Measurements from ENCODE around the gene VGLL1.
A peak's percentile ranks its signal among the peaks of the same experiment; 100 is the strongest.

VGLL1 gene

DNA sequence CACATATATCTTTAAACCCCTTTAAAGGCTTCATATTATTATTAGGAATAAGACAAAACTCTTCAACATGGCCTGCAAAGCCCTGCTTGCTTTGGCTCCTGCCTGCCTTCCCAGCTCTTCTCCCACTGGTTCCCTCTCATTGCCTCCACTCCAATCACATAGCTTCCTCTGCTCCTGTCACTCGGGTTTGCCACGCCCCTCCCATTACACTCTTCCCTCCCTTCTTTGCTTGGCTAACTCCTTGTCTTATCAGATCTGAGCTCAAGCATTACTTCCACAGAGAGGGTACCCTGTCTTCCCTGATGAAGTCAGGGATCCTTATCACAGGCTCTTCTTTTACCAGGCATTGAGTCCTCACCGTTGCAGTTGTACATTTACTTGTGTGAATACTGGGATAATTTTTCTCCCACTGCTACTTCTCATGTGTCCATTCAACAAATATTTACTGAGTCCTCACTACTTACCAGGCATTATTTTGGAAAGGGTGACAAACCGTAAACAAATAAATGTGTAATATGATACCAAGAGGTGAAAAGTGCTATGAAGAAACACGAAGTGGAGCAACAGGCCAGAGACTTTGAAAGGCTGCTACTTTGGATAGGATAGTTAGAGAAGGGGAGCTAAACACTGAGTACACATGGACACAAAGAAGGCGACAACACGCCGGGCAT is 3.2 kb upstream of the VGLL1 start:
- Histone ChIP-seq H3K4me3 (no peak overlapping the region), H3K9me3 (no peaks in the 10 kb centered on the region), H3K27me3 (ENCODE audit: low read depth) (peaks cover 3% of the 10 kb centered on the region; the same call in 1 of the 2 replicates), H3K36me3 (replicated peaks) (no peaks in the 10 kb centered on the region), H3K4me1 (no peaks in the 10 kb centered on the region)
- peak in 1 of 2 experiments; percentile 45 for DNase-seq (ENCODE audit: low spot score in 2 of 2)
- in situ Hi-C loops (cut with MboI; ENCODE audit: low sequenced_read_pairs) = no loop called here

DNA sequence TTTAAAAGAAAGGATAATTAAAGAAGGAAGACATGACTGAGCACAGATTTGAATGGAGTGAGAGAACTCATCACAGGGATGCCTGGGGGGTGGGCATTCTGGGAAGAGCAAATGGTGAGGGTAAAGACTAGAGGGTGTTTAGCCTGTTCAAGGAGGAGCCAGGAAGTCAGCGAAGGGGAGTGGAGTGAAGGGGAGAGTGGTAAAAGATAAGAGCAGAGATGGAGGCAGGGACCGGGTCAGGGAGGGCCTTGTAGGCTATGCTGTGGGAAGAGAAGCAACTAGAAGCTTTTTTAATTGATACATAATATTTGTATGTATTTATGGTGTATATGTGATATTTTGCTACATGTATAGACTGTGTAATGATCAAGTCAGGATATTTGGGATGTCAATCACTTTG is 2.2 kb upstream of the VGLL1 start:
- in situ Hi-C loops (cut with MboI; ENCODE audit: low sequenced_read_pairs) = no loop called here
- no peak for DNase-seq (ENCODE audit: low spot score in 2 of 2)
- H3K4me3 ChIP-seq = no peak overlapping the region
- no peaks in the 10 kb centered on the region for H3K4me1 ChIP-seq
- no peaks in the 10 kb centered on the region for H3K36me3 ChIP-seq (replicated peaks)
- peaks cover 3% of the 10 kb centered on the region; the same call in 1 of the 2 replicates for H3K27me3 ChIP-seq (ENCODE audit: low read depth)
- no peaks in the 10 kb centered on the region for H3K9me3 ChIP-seq

DNA sequence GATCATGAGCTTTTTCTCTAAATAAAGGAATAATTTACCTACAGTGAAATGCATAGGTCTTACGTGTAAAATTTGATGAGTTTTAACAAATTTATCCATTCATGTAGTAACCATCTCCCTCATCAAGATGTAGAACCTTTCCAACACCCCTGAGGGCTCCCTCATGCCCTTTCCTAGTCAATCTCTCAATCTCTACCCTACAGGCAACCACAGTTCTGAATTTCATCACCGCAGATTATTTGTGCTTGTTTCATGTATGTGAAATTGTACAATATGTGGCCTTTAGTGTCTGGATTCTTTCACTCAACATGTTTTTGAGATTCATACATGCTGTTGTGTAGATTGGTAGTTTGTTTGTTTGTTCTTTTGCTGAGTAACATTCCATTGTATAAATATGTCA is 2.1 kb downstream of the VGLL1 start:
- in situ Hi-C loops (cut with MboI; ENCODE audit: low sequenced_read_pairs) = no loop called here

DNA sequence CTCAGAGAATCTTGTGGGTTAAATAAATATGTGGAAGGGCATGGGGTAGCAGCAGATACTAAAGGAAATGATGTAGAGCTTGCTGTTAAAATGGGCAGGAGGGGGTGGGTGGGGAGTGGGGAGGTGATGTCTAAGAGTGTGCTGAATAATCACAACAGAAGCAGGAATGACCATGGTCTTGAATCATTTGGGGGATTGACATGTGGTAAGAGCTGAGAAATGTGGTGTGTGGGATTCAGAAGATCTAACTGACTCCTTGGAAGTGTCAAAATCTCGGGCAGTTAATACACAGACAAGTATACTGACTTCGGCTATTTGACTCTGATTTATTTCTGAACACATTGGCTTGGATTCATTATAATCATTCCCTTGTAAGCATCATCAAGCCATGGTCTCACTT is 6.8 kb downstream of the VGLL1 start:
- no peaks in the 10 kb centered on the region for H3K36me3 ChIP-seq (replicated peaks)
- no peaks in the 10 kb centered on the region for H3K27me3 ChIP-seq (ENCODE audit: low read depth)
- no peaks in the 10 kb centered on the region for H3K4me1 ChIP-seq
- DNase-seq (ENCODE audit: low spot score in 2 of 2) = no peak
- H3K4me3 ChIP-seq = no peak overlapping the region
- H3K9me3 ChIP-seq = no peaks in the 10 kb centered on the region; the same call in 1 of the 2 replicates
- in situ Hi-C loops (cut with MboI; ENCODE audit: low sequenced_read_pairs) = no loop called here

More for the DNA sequence above, 2.1 kb downstream of the VGLL1 start:
- H3K4me3 ChIP-seq = no peak overlapping the region
- H3K27me3 ChIP-seq (ENCODE audit: low read depth) = 0 out of 2 replicates have a peak, but pooled peaks cover 3% of the 10 kb centered on the region
- H3K36me3 ChIP-seq (replicated peaks) = no peaks in the 10 kb centered on the region
- H3K9me3 ChIP-seq = no peaks in the 10 kb centered on the region
- DNase-seq (ENCODE audit: low spot score in 2 of 2) = no peak
- H3K4me1 ChIP-seq = no peaks in the 10 kb centered on the region

DNA sequence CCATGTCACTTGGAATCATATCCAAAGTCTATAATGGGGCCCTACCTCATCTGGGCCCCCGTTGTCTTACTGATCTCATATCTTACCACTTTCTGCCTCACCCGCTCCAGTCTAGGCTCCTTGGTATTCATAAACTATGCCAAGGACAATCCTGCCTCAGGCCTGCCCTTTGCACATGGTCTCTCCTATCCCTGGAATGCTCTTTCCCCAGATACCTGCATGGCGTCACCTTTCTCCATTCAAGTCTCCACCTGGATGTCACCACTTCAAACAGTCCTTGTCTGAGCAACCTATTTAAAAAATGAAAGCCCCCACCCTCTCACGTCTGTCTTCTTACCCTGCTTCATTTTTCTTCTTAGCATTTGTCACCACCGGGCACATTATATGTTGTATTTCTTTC is 8.2 kb downstream of the VGLL1 start:
- no peaks in the 10 kb centered on the region for H3K4me1 ChIP-seq
- no peak overlapping the region for H3K4me3 ChIP-seq
- no peaks in the 10 kb centered on the region for H3K27me3 ChIP-seq (ENCODE audit: low read depth)
- H3K9me3 ChIP-seq = no peaks in the 10 kb centered on the region; the same call in 1 of the 2 replicates
- no peak for DNase-seq (ENCODE audit: low spot score in 2 of 2)
- no peaks in the 10 kb centered on the region for H3K36me3 ChIP-seq (replicated peaks)
- in situ Hi-C loops (cut with MboI; ENCODE audit: low sequenced_read_pairs) = no loop called here

DNA sequence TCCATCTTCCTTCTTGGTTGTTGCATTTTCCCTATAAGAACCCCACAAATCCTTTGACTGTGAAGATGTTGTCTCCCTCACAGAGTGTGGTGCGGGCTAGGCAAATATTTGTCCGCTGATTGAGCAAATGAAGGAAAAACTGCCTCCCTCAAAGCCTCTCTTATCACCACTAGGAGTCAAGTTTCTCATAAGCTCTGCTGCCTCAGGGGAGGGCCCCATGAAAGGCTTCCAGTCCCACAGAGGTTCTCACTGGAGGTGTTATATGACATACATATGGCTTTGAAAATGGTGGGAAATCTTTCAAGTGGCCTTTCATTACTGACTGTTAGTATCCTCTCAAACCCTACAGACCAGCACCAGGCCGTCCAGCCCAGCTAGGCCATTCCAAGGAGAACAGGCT is 9.3 kb downstream of the VGLL1 start:
- H3K4me1 ChIP-seq = no peaks in the 10 kb centered on the region
- no peaks in the 10 kb centered on the region; the same call in 1 of the 2 replicates for H3K9me3 ChIP-seq
- in situ Hi-C loops (cut with MboI; ENCODE audit: low sequenced_read_pairs) = no loop called here
- no peaks in the 10 kb centered on the region for H3K36me3 ChIP-seq (replicated peaks)
- no peak for DNase-seq (ENCODE audit: low spot score in 2 of 2)
- H3K4me3 ChIP-seq = no peak overlapping the region
- H3K27me3 ChIP-seq (ENCODE audit: low read depth) = no peaks in the 10 kb centered on the region

DNA sequence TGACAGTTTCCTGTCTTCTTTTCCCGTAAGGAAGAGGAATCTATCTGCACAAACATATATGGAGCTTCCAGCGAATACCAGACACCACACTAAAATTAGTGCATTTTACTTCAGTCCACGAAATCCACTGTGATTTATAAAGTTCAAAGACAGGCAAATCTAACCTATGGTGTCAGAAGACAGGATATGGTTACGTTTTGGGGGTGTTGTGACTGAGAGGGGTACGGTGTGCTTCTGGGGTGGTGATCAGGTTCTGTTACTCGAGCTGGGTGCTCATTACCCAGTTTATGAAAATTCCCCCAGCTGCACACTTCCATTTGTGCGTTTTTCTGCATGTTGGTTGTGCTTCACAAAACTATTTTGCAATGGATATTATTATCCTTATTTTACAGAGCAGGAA is 10.3 kb downstream of the VGLL1 start:
- Histone ChIP-seq H3K27me3 (ENCODE audit: low read depth) (no peaks in the 10 kb centered on the region), H3K4me1 (no peaks in the 10 kb centered on the region), H3K4me3 (no peak overlapping the region), H3K9me3 (no peaks in the 10 kb centered on the region; the same call in 1 of the 2 replicates), H3K36me3 (replicated peaks) (no peaks in the 10 kb centered on the region)
- no peak for DNase-seq (ENCODE audit: low spot score in 2 of 2)
- in situ Hi-C loops (cut with MboI; ENCODE audit: low sequenced_read_pairs) = no loop called here

DNA sequence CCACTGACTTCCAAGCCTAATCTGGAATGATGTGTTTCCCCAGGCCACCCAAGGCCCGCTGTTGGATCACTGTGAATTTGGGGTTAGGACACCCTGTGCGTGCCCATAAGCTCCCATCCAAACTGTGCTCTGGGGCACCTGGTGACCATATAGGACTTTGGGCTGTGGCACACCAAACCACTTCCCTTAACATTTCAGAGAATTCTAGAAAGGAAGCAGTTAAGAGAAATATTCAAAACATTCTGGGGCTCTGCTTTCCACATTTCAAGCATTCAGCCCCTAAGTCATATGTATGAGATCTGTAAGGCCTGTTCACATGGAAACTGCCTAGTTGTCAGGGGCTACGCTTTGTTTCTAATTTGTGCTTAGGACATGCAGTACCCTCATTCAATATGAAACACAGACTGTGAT is 14.4 kb downstream of the VGLL1 start:
- no peaks in the 10 kb centered on the region for H3K4me1 ChIP-seq
- H3K9me3 ChIP-seq = no peaks in the 10 kb centered on the region; the same call in 1 of the 2 replicates
- DNase-seq (ENCODE audit: low spot score in 2 of 2) = no peak
- no peak overlapping the region for H3K4me3 ChIP-seq
- H3K27me3 ChIP-seq (ENCODE audit: low read depth) = no peaks in the 10 kb centered on the region
- H3K36me3 ChIP-seq (replicated peaks) = no peaks in the 10 kb centered on the region
- in situ Hi-C loops (cut with MboI; ENCODE audit: low sequenced_read_pairs) = no loop called here

DNA sequence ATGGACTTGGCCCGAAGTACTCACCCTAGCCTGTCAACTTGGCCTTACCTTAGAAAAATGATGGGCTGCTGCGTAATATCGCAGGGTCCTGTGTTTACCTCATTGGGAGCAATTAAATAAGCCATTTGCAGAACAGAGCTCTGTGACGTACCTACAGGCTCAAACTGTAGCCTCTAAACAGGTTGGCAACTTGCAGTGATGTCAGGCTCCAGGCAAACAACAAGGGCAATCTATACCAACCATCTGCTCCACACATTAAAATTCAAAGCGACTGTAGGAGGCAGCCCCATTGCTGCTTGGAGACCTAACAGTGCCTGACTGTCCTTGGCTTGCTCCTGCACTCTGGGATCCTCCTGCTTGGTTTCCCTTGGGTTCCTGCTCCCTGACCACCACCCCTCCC is 17.2 kb downstream of the VGLL1 start:
- Histone ChIP-seq H3K27me3 (ENCODE audit: low read depth) (no peaks in the 10 kb centered on the region), H3K36me3 (replicated peaks) (no peaks in the 10 kb centered on the region), H3K4me1 (no peaks in the 10 kb centered on the region), H3K9me3 (no peaks in the 10 kb centered on the region), H3K4me3 (no peak overlapping the region)
- in situ Hi-C loops (cut with MboI; ENCODE audit: low sequenced_read_pairs) = no loop called here
- DNase-seq (ENCODE audit: low spot score in 2 of 2) = no peak

DNA sequence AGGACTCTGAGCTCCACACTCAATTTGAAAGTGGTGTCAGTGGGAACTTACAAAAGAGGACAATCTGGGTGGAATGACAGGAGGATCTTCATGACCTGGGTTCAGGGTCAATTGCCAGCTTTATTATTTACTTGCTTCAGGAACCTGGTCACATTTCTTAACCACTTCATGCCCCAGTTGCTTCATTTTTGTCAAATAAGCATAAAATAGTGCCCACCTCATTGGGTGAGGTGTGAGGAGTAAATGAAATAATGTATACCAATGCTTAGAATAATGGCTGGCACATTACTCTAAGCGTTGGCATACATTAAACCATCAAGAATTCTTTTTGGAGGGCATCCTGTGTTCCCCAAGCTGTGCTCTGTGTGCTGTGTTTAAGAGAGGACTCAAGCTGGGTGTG is 19.4 kb downstream of the VGLL1 start:
- Histone ChIP-seq H3K27me3 (ENCODE audit: low read depth) (0 out of 2 replicates have a peak, but pooled peaks cover 3% of the 10 kb centered on the region), H3K9me3 (no peaks in the 10 kb centered on the region), H3K4me1 (no peaks in the 10 kb centered on the region), H3K36me3 (replicated peaks) (no peaks in the 10 kb centered on the region), H3K4me3 (no peak overlapping the region)
- in situ Hi-C loops (cut with MboI; ENCODE audit: low sequenced_read_pairs) = no loop called here
- no peak for DNase-seq (ENCODE audit: low spot score in 2 of 2)

DNA sequence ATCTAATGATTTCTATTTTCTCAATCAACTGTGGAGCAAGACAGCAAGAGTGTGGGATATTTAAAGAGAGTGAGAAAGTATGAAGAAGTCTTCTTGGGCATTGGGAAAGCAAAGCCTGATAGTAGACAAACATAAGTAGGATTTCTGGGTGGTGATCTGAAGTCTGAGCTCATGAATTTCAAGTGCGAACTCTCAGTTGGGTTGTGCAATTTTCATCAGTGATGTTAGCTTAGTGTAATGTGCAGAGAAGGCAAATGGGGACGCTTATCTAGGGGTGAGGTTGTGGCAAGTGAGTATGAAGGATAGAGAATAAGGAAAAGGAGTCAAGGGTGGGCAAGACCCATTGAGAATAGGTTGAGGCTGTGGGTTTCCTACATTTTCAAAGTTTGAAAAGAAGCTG is 23.7 kb downstream of the VGLL1 start:
- Histone ChIP-seq H3K4me1 (no peaks in the 10 kb centered on the region), H3K9me3 (no peaks in the 10 kb centered on the region), H3K27me3 (ENCODE audit: low read depth) (peaks cover 6% of the 10 kb centered on the region; the same call in 1 of the 2 replicates), H3K36me3 (replicated peaks) (no peaks in the 10 kb centered on the region), H3K4me3 (no peak overlapping the region)
- in situ Hi-C loops (cut with MboI; ENCODE audit: low sequenced_read_pairs) = no loop called here
- DNase-seq (ENCODE audit: low spot score in 2 of 2) = no peak

DNA sequence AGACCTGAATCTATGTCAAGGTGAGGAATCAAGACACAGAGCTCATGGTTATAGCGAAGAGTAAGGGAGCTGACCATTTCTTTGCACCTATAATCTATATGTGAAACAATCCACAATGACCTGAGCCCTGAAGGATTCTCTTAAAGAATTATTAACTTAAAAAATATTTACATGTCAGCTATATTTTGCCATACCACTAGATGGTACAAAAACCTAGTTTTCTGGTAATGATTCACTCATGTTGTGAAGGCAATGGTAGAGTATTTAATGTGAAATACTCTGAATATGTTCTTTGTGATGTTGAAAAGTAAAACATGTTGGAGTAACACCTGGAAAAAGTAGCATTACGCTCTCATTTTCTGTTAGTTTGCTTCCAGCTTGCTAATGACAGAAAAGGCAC is 40.0 kb downstream of the VGLL1 start:
- Histone ChIP-seq H3K36me3 (replicated peaks) (no peaks in the 10 kb centered on the region), H3K9me3 (no peaks in the 10 kb centered on the region), H3K27me3 (ENCODE audit: low read depth) (peaks cover 3% of the 10 kb centered on the region; the same call in 1 of the 2 replicates), H3K4me1 (no peaks in the 10 kb centered on the region), H3K4me3 (no peak overlapping the region)
- no peak for DNase-seq (ENCODE audit: low spot score in 2 of 2)
- in situ Hi-C loops (cut with MboI; ENCODE audit: low sequenced_read_pairs) = no loop called here

DNA sequence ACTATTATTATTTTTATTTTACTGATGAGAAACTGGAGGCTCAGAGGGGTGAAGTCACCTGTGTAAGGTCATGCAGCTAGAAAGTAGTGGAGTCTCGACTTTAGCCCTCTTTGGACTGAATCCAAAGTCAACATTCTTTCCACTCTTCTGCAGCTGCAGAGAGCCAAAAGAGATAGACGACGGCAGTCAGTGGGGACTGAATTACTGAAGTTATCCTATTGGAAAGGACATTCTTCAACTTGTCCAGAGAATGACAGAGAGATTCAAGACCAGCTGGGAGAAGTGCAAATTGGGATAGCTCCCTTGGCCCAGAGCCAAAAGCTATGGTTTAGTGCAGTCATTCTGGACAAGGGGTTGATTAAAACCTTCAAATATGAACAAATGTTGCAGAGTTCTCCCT is 42.5 kb downstream of the VGLL1 start:
- Histone ChIP-seq H3K27me3 (ENCODE audit: low read depth) (peaks cover 3% of the 10 kb centered on the region; the same call in 1 of the 2 replicates), H3K4me1 (no peaks in the 10 kb centered on the region), H3K9me3 (no peaks in the 10 kb centered on the region), H3K36me3 (replicated peaks) (no peaks in the 10 kb centered on the region), H3K4me3 (no peak overlapping the region)
- in situ Hi-C loops (cut with MboI; ENCODE audit: low sequenced_read_pairs) = no loop called here
- DNase-seq (ENCODE audit: low spot score in 2 of 2) = peak in 1 of 2 experiments; percentile 10

DNA sequence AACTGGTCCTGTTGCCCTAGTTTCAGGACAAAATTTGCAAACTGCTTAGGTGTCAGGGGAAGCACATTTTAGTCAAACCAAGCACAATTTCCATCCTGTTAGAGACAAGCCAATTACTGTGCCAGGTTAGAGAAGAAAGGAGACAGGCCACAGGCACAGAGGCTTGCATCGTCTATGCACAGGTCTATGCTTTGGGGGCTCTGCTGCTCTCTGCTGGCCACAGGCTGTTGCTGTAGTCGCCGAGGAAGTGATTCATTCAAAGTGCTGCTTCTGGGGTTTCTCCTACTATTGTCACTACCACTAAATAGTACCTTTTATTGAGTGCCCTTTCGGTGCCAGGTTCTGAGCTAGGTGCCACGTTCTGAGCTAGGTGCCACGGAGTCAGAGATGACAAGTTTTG is 45.5 kb downstream of the VGLL1 start:
- in situ Hi-C loops (cut with MboI; ENCODE audit: low sequenced_read_pairs) = no loop called here

DNA sequence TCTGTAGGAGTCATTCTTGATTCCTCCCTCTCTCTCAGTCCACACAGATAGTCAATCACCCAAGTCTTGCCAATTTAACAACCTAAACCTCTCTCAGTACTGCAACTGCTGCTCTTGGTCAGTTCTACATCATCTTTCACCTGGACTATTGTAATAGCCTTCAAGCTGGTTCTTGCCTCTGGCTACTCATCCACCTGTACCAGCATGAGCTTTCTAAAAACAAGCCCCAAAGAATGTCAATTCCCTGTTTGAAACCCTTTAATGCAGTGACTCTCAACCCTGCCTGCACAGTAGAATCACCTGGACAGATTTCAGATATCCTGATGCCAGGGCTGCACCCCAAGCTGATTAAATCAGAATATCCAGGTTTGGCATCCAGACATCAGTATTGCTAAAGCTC is 48.3 kb downstream of the VGLL1 start:
- H3K27me3 ChIP-seq (ENCODE audit: low read depth) = no peaks in the 10 kb centered on the region
- no peak overlapping the region for H3K4me3 ChIP-seq
- in situ Hi-C loops (cut with MboI; ENCODE audit: low sequenced_read_pairs) = no loop called here
- no peaks in the 10 kb centered on the region for H3K9me3 ChIP-seq
- H3K4me1 ChIP-seq = no peaks in the 10 kb centered on the region
- no peak for DNase-seq (ENCODE audit: low spot score in 2 of 2)
- H3K36me3 ChIP-seq (replicated peaks) = no peaks in the 10 kb centered on the region

More for the DNA sequence above, 45.5 kb downstream of the VGLL1 start:
- Histone ChIP-seq H3K4me1 (no peaks in the 10 kb centered on the region), H3K4me3 (no peak overlapping the region), H3K36me3 (replicated peaks) (no peaks in the 10 kb centered on the region), H3K9me3 (no peaks in the 10 kb centered on the region), H3K27me3 (ENCODE audit: low read depth) (no peaks in the 10 kb centered on the region)
- DNase-seq (ENCODE audit: low spot score in 2 of 2) = peak; percentile 46 to 78

Data from HAP-1 (cell line).